ENCODE measurements around the gene SCAPER.

Gene SCAPER

GRCh38 chr15:76391847-76392246 is 513.3 kb downstream of the SCAPER start:
- no peak for TF ChIP-seq CTCF (IDR thresholded peaks at IDR 0.05; ENCODE audit: low read depth, low read length)
- no peak overlapping the region for H3K4me3 ChIP-seq (ENCODE audit: low read depth, low read length)
- DNase-seq (ENCODE audit: low read depth, low spot score): no peak
- in situ Hi-C loops (cut with HindIII; ENCODE audit: low sequenced_read_pairs): no loop called here

- in situ Hi-C loops (cut with HindIII; ENCODE audit: low sequenced_read_pairs): no loop called here
- no peak overlapping the region for H3K4me3 ChIP-seq (ENCODE audit: low read depth, low read length)
These were observed 513.8 kb downstream of the SCAPER start for GRCh38 chr15:76391309-76391708.

GRCh38 chr15:76390571-76390970 is 514.6 kb downstream of the SCAPER start:
- DNase-seq (ENCODE audit: low read depth, low spot score): no peak
- in situ Hi-C loops (cut with HindIII; ENCODE audit: low sequenced_read_pairs): no loop called here
- no peak overlapping the region for H3K4me3 ChIP-seq (ENCODE audit: low read depth, low read length)
- TF ChIP-seq CTCF (IDR thresholded peaks at IDR 0.05; ENCODE audit: low read depth, low read length): no peak

More at GRCh38 chr15:76391309-76391708, 513.8 kb downstream of the SCAPER start:
- no peak for DNase-seq (ENCODE audit: low read depth, low spot score)
- TF ChIP-seq CTCF (IDR thresholded peaks at IDR 0.05; ENCODE audit: low read depth, low read length): no peak

- no peak overlapping the region for H3K4me3 ChIP-seq (ENCODE audit: low read depth, low read length)
- TF ChIP-seq CTCF (IDR thresholded peaks at IDR 0.05; ENCODE audit: low read depth, low read length): no peak
- DNase-seq (ENCODE audit: low read depth, low spot score): no peak
- in situ Hi-C loops (cut with HindIII; ENCODE audit: low sequenced_read_pairs): no loop called here
These were observed 518.2 kb downstream of the SCAPER start for GRCh38 chr15:76386926-76387325.

GRCh38 chr15:76386178-76386577 is 519.0 kb downstream of the SCAPER start:
- in situ Hi-C loops (cut with HindIII; ENCODE audit: low sequenced_read_pairs): no loop called here
- TF ChIP-seq CTCF (IDR thresholded peaks at IDR 0.05; ENCODE audit: low read depth, low read length): no peak
- H3K4me3 ChIP-seq (ENCODE audit: low read depth, low read length): no peak overlapping the region
- no peak for DNase-seq (ENCODE audit: low read depth, low spot score)

GRCh38 chr15:76384409-76384808 is 520.7 kb downstream of the SCAPER start:
- in situ Hi-C loops (cut with HindIII; ENCODE audit: low sequenced_read_pairs): no loop called here

More at GRCh38 chr15:76384409-76384808, 520.7 kb downstream of the SCAPER start:
- no peak overlapping the region for H3K4me3 ChIP-seq (ENCODE audit: low read depth, low read length)
- TF ChIP-seq CTCF (IDR thresholded peaks at IDR 0.05; ENCODE audit: low read depth, low read length): no peak
- no peak for DNase-seq (ENCODE audit: low read depth, low spot score)

Measured in astrocyte of the spinal cord (primary cell).